Ascending aorta (tissue), 2 donors: ENCODE measurements around the gene GDF10. TPM values are rescaled to one million over a fixed set of nuclear protein-coding genes. Genes with fewer than 3 reads are reported as not detected.
A peak's percentile ranks its signal among the peaks of the same experiment; 100 is the strongest.

Experiments used
- DNase-seq, 2 donors: peaks; one replicate each; pipeline ENCODE4 v3.0.0-alpha.2; 2019; ENCODE audit warnings: low spot score in 2 of 2
- H3K27ac ChIP-seq, 2 donors: fragments of 200-600 bp; sonication (generic); one replicate each; pipeline ENCODE4 v1.5.1; 2016 to 2017; ENCODE audit warnings: mild to moderate bottlenecking in 1 of 2
- H3K27me3 ChIP-seq: fragments of 200-600 bp; sonication (generic); one replicate; pipeline ENCODE4 v1.5.1; 2017
- H3K36me3 ChIP-seq, 2 donors: fragments of 200-600 bp; sonication (generic); one replicate each; pipeline ENCODE4 v1.5.1; 2016
- H3K4me1 ChIP-seq, 2 donors: fragments of 200-600 bp; sonication (generic); one replicate each; pipeline ENCODE4 v1.5.1; 2016 to 2017; ENCODE audit warnings: mild to moderate bottlenecking in 1 of 2
- H3K4me3 ChIP-seq, 2 donors: fragments of 200-600 bp; sonication (generic); one replicate each; pipeline ENCODE4 v1.5.1; 2016 to 2017; ENCODE audit warnings: mild to moderate bottlenecking in 1 of 2
- H3K9me3 ChIP-seq, 2 donors: fragments of 200-600 bp; sonication (generic); one replicate each; pipeline ENCODE4 v1.5.1; 2016
- intact Hi-C: fragments of 100-400 bp; cut with DNase I; formaldehyde crosslinking; loops from one replicate; pipeline ENCODE4 v1.15.1; 2023
- total RNA-seq: library from RNA; depleted of rRNA; stranded (reverse); fragments of >200 nt; gene quantifications from one replicate; pipeline ENCODE4 v1.1.0, GENCODE V29; 2016
- TF ChIP-seq, protein P1 (sequence below), 3 experiments: fragments of 200-600 bp in 2 of 3; fragments of 450-650 bp in 1 of 3; sonication (generic) in 2 of 3; IDR thresholded peaks; one replicate each; pipeline ENCODE4 v1.5.1; 2016 to 2019; ENCODE audit warnings: antibody characterized with exemption in 3 of 3, mild to moderate bottlenecking in 1 of 3, moderate library complexity in 1 of 3

Gene GDF10
- total RNA-seq, 1 donor from 2014 or later, result 1.2 TPM

DNA sequence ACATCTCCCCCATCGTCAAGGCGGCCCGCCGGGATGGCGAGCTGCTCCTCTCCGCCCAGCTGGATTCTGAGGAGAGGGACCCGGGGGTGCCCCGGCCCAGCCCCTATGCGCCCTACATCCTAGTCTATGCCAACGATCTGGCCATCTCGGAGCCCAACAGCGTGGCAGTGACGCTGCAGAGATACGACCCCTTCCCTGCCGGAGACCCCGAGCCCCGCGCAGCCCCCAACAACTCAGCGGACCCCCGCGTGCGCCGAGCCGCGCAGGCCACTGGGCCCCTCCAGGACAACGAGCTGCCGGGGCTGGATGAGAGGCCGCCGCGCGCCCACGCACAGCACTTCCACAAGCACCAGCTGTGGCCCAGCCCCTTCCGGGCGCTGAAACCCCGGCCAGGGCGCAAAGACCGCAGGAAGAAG, 10.1 kb downstream of the GDF10 start:
- Histone ChIP-seq H3K4me1 (peaks cover 2% of the 10 kb centered on the region in 2 donors), H3K4me3 (no peak overlapping the region), H3K36me3 (no peaks in the 10 kb centered on the region), H3K9me3 (no peaks in the 10 kb centered on the region), H3K27me3 (no peaks in the 10 kb centered on the region), H3K27ac (no peak overlapping the region)
- TF ChIP-seq, protein P1, sequence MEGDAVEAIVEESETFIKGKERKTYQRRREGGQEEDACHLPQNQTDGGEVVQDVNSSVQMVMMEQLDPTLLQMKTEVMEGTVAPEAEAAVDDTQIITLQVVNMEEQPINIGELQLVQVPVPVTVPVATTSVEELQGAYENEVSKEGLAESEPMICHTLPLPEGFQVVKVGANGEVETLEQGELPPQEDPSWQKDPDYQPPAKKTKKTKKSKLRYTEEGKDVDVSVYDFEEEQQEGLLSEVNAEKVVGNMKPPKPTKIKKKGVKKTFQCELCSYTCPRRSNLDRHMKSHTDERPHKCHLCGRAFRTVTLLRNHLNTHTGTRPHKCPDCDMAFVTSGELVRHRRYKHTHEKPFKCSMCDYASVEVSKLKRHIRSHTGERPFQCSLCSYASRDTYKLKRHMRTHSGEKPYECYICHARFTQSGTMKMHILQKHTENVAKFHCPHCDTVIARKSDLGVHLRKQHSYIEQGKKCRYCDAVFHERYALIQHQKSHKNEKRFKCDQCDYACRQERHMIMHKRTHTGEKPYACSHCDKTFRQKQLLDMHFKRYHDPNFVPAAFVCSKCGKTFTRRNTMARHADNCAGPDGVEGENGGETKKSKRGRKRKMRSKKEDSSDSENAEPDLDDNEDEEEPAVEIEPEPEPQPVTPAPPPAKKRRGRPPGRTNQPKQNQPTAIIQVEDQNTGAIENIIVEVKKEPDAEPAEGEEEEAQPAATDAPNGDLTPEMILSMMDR (IDR thresholded peaks at IDR 0.05), result no peak
- intact Hi-C loops, result no loop called here
- DNase-seq, result no peak

DNA sequence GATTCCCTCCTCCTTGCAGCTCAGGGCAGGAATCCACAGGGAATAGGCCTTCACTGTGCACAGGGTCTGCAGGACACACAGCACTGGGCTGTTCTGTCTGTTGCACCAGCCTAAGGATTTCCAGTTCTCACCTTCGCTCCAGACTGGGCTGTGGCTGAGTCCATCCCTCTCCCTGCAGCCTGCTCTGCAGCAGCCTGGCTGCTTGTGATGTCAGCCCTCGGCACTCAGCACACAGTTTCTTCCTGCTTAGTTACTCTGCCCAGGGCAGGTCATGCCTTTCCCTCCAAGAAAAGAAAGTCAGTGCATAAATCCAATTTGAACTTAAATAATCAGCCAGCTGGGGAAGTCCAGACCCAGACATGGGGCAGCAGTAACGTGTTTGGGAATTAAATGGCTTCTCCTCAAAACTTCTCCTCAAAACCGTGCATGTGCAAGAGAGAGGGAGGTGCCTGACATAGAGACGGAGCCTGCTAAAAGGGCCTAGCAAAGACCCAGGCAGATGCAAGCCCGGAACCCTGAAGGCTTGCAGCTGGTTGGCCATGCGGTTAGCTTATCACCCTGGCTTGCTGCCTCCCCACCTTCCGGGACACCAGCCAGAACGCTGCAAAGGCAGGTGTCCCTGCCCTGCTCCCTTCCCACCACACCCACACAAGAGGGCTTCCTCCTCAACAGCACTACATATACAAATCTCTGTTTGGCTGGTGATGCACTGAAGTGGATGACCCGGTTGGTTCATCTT, 11.4 kb downstream of the GDF10 start:
- Histone ChIP-seq H3K36me3 (no peaks in the 10 kb centered on the region), H3K27ac (no peak overlapping the region), H3K4me1 (peaks cover 2% of the 10 kb centered on the region in 2 donors), H3K27me3 (no peaks in the 10 kb centered on the region), H3K9me3 (no peaks in the 10 kb centered on the region), H3K4me3 (no peak overlapping the region)
- no peak for DNase-seq
- intact Hi-C loops, result no loop called here
- TF ChIP-seq, protein P1 (IDR thresholded peaks at IDR 0.05), result no peak

DNA sequence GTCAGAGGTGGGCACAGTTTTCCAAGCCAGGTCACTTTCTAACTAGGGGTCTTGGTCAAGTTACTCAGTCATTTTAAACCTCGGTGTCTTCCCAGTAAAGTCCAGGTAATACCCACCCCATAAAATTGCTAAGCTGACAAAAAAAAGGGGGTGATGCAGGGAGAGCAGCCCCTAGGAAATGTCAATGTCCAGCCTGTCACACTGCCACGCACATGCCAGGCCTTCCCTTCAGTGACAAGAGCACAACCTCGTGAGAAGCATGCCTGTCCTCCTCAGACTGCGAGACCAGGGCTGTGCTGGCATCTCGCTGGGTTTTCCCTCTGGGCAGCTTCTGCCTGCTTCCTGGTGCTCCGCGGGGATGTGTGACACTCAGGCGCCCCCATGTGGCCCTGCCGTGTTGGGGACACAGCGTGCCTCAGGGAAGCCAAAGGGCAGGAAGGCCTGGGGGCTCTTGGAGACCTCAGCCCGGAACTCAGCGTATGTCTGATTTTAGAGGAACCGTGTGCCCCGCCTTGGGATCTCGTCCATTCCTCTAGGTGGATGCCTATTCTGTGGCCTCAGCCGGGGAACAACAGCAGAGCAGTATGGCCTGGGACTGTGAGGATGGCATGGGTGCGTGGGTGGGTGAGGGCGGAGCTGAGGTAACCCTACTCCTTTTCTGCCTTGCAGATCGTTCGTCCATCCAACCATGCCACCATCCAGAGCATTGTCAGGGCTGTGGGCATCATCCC, 12.1 kb downstream of the GDF10 start:
- H3K27ac ChIP-seq, result no peak overlapping the region
- peaks cover 2% of the 10 kb centered on the region in 2 donors for H3K4me1 ChIP-seq
- no peak overlapping the region for H3K4me3 ChIP-seq
- no peaks in the 10 kb centered on the region for H3K27me3 ChIP-seq
- intact Hi-C loops, result loop anchor here (1.0 kb wide), 2 partner anchors 265 to 288 kb away; no protein-coding TSS in a partner anchor
- DNase-seq, result peak; percentile 36 to 92
- H3K36me3 ChIP-seq, result no peaks in the 10 kb centered on the region
- no peaks in the 10 kb centered on the region for H3K9me3 ChIP-seq
- TF ChIP-seq, protein P1 (IDR thresholded peaks at IDR 0.05), result peak; percentile 91 to 97 (median 95)

DNA sequence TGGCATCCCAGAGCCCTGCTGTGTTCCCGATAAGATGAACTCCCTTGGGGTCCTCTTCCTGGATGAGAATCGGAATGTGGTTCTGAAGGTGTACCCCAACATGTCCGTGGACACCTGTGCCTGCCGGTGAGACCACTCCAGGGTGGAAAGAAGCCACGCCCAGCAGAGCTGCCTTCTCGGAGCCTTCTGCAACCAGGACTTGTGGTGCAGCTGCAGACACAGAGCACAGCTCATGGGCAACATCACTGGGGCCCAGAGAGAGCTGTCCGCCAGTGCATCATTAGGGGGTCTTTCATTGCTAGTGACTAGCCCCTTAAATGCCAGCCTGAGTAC, 12.6 kb downstream of the GDF10 start:
- H3K4me3 ChIP-seq, result no peak overlapping the region
- H3K27ac ChIP-seq, result no peak overlapping the region
- intact Hi-C loops, result loop anchor here (1.0 kb wide), 2 partner anchors 265 to 288 kb away; no protein-coding TSS in a partner anchor
- no peak for DNase-seq
- H3K36me3 ChIP-seq, result no peaks in the 10 kb centered on the region
- H3K4me1 ChIP-seq, result peaks cover 2% of the 10 kb centered on the region in 2 donors
- TF ChIP-seq, protein P1 (IDR thresholded peaks at IDR 0.05), result no peak
- no peaks in the 10 kb centered on the region for H3K27me3 ChIP-seq
- H3K9me3 ChIP-seq, result no peaks in the 10 kb centered on the region

DNA sequence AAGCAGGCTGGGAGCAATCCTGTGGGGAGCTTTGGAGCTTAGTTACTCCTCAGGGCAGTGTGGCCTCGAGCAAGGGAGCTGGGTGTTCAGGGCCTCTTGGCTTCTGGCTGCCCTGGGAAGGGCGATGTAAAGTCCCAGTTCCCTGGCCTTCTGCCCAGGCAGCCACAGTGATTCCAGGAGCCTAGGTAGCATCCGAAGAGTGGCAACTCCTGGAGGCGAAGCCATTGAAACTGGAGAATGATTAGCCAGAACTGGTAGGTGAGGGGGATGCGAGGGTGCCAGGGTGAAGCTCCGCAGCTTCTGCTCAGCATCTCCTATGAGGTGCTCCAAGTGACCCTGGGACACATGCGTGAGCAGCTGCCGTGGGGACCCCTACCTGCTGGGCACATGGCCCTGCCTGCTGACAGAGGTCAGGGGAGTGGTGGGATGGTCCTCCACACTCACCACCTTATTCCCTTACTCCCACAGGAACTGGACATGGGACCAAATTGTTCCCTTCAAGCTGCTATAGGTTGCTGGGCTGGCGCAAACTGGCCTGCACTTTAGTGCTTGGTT, 14.5 kb downstream of the GDF10 start:
- no peak for DNase-seq
- H3K9me3 ChIP-seq, result no peaks in the 10 kb centered on the region
- no peaks in the 10 kb centered on the region for H3K27me3 ChIP-seq
- intact Hi-C loops, result no loop called here
- no peaks in the 10 kb centered on the region for H3K36me3 ChIP-seq
- no peak overlapping the region for H3K4me3 ChIP-seq
- TF ChIP-seq, protein P1 (IDR thresholded peaks at IDR 0.05), result no peak
- H3K27ac ChIP-seq, result no peak overlapping the region
- peaks cover 2% of the 10 kb centered on the region in 2 donors for H3K4me1 ChIP-seq
